HG03469 (cell line): ENCODE measurements around the gene CIB1.
"Not testable (repeated sequence)": the region's sequence is repeated elsewhere in the genome, so short reads cannot be mapped to it uniquely, and the experiment has no call there.

Experiments
- ATAC-seq: cut with Tn5 transposase; IDR thresholded peaks from one replicate; pipeline ENCODE4 v1.9.1; 2021; ENCODE audit warnings: mild to moderate bottlenecking, moderate library complexity, moderate number of reproducible peaks; ENCODE audit not compliant: unreplicated experiment

CIB1 gene

DNA sequence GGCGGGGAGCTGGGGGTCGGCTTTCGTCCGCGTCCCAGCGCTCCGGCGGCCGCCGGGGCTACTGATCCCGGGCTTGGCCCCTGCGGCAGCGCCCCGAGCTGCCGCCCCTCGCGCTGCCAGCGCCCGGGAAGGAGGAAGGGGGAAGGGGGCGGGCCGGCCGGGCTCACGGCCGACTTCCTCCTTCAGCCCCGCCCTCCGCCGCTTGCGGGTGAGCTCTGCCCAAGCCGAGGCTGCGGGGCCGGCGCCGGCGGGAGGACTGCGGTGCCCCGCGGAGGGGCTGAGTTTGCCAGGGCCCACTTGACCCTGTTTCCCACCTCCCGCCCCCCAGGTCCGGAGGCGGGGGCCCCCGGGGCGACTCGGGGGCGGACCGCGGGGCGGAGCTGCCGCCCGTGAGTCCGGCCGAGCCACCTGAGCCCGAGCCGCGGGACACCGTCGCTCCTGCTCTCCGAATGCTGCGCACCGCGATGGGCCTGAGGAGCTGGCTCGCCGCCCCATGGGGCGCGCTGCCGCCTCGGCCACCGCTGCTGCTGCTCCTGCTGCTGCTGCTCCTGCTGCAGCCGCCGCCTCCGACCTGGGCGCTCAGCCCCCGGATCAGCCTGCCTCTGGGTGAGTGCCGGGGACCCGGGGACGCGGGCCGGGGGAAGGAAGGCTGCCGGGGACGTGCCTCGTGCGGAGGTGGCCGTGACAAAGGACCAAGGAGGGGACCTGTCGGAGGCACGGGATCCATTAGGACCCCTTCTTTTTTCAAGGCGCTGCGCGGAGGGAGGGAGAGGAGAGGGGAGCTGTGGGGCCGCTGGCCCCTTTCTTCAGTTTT, 32.4 kb downstream of the CIB1 start, which contains the start of gene SEMA4B:
TSS of gene SEMA4B (plus strand) at position 201 of the 814 bp plus-strand sequence. CDS start at position 450, 249 bp downstream.
- ATAC-seq = peak; percentile 60

DNA sequence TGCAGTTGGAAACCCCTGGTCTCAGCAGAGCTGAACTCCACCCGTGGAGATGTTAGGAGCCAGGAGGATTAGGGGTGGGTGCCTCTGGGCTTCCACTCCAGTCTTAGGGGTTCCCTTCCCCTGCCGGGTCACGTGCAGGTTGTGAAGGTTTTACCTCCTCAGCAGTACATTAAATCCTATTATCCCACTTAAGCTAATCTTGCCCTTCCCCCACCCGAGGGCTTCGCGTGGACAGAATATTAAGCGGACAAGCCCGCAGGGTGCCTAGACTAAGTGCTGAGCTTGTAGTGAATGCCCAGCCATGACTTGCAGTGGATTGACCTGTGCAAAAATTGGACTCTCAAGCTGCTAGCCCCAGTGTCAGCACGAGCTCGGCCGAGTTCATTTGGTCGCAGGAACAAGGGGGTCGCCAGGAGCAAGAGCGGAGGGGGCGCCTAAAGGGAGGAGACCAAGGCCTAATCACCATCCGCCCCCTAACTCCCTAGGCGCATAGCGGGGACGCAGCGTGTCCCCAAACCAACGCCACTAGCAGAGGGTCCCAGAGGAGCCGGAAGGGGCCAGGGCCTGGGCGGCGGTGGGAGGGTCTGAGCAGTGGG, 33.1 kb downstream of the CIB1 start:
- no peak for ATAC-seq

DNA sequence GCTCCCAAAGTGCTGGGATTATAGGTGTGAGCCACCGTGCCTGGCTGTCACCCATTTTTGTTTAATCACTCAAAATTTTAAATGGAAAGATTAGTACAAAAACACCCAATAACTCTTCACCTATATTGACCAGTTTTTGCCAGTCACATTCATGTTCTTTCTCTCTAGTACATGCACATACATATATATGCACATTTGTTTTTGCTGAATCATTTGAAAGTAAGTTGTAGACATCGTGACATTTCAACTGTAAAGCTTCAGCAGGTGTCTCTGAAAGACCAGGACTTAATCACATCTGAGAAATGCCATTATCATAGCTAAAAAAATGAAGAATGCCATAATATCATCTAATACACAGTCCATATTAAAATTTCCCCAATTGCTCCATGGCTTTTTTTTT, 39.1 kb downstream of the CIB1 start:
- ATAC-seq = no peak

DNA sequence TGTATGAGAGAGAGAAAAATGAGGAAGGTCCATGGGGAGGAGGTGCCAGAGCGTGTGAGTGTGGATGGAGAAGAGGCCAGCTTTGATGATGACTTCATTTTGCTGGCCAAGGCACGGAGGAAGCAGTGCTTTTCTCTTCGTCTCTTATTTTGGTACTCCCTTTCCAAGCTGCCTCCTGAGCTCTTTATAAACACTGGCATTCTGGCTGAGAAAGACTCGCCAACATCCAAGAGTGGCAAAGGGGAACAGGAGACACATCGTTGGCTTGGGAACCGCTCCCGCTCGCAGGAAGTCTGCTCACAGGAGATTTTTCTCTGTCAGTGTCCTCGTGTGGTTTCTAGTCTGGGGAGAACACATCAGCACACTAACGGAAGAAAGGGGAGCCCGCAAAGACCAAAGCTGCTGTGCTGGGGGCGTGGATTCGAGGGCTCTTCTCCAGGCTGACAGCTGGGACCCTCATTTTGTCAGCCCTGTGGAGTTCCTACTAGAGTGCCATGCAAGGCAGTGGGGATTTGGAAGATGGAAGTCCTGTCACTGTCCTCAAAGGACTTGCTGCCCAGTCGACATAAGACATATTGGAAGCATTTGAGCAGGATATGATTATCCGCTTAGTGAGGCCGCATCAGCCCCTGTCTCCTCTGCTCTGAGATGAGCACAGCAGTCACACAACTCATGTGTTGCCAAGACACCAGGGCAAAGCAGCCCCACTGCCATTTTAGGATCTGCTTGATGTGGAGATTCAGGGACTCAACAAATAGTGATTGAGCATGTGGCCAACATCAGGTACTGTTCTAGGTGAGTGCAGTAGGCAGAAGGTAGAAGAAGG, 40.6 kb downstream of the CIB1 start:
- no peak for ATAC-seq

DNA sequence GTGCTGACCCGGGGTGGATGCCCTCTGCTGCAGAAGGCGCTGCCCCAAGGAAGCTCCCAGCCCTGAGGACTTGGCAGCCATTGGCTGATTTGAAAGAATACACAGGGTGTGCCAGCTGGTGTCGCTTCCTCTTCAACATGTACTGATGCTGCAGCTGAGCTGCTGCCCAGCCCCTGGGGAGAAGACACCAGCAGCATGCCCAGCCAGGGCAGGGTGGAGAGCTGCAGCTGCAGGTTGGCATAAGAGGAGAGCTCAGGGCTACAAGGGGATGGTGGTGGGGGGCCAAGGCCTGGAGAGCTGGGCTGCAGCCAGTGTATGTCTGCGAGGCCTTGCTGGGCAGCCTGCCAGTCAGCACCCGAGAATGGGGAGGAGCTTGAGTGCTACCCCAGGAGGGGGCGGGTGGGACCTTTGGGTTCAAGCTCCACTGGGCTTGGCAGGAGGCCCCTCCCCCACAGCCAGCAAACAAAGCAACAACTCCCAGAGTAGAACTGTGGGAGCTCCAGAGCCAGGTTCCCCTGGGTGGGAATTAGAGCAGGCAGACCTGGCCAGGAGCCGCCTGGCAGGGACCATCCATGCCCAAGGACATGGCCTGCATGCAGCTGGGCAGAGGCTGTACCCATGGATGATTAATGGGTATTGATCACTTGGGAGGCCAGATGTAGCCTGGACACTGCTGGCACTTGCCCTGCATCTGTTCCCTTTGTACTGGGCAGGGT, 41.8 kb downstream of the CIB1 start:
- ATAC-seq = peak; percentile 62

DNA sequence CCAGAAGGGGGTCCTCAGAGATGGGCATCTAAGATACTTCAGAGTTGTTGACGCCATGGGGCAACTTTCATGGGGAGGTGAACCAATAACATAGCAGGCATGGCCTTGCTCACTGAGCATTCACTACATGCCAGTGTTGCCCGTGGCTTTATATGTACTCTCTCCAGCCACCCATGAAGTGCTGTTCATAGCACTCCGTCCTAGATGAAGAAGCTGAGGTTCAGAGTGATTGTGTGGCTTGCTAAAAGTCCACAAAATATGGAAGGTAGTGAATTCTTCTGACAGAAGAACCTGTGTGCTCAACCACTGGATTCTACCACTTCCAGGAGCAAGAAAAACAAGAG, 42.4 kb downstream of the CIB1 start:
- ATAC-seq = no peak

DNA sequence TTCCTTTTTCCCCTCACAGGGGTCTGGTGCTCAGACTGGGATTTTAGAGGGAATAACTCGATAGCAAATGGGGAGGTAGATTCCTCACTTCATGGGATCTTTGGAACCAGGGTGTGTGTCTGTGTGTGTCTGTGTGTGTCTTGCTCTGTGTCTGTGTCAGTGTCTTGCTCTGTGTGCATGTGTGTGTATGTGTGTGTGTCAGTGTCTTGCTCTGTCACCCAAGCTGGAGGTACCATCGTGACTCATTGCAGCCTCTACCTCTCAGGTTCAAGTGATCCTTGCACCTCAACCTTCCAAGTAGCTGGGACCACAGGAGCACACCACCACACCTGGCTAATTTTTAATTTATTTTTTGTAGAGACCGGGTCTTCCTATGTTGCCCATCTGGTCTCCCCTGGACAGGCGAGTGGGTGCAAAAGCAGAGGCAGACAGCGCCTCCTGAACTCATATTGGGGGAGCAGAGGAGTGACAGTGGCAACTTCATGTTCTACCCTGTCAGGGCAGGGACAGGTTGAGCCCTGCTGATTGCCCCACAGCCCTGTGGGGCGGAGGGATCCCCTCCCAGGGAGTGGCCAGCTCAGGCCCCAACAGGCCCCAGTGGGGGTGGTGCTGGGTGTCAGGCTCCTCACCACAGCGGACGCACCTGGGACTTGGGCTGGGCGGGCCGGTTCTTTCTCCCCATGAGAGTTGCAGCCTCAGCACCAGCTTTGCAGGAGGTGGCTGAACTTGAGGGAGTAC, 43.0 kb downstream of the CIB1 start:
- ATAC-seq = no peak

DNA sequence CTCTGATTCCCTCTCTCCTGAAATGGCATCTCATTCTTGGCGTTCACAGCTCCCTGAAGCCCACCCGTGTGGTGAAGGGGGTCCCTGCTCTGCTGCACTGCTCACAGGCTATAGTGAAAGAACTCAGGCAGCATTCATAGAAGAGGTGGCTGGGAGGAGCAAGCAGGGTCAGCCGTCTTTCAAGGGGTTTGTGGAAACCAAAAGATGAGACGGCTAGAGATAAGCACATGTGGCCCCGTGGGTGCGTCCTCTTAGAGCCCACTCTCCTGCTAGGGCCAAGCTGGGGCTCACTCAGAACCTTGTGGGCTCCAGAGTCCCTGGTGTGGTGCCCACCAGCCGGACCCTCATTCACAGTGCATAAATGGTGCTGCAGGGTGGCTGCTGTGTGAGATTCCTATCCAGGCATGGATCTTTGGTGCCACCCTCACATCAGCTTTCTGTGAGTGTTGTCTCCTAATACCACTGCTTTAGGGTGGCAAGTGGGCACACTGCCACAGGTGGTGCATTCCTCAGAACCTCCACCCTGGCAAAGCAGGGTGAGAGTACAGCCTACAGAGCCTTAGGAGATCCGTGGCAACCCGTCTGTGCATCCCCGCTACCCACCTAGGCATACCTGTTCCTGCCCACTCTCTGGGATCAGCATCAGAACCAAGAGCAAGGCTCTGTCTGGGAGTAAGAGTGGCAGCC, 43.8 kb downstream of the CIB1 start:
- no peak for ATAC-seq

DNA sequence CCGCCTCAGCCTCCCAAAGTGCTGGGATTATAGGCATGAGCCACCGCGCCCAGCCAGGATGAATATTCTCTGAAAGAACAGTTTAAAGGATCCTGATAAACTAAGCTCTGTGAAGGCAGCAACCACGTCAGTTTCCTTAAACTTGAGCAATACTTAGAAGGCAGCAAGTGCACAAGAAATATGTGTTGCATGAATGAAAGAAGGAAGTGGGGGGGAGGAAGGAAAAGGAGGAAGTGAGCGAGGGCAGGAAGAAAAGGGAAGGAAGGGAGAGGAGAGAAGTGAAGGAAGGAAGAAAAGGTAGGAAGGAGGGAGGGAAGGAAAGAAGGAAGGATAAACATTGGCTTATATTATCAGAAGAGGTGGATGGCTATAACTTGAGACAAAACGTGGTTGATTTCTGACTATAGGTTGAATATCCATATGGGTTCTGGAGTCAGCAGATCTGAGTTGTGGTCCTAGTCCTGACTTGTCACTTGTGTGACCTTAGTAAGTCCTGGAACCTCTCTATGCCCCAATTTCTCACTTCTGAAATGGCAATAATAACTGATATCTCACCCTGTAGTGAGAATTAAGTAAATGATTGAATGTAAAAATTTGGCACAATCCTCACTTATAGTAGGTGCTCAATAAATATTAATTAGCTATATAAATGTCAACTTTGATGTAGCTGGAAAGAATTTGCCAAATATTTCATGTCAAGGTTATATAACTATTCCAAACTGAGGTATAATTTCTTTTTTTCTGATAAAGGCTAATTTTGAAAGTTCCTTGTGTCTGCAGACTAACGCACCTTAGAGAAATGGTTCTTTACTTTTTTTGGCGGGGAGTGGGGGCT, 44.6 kb downstream of the CIB1 start:
- no peak for ATAC-seq

DNA sequence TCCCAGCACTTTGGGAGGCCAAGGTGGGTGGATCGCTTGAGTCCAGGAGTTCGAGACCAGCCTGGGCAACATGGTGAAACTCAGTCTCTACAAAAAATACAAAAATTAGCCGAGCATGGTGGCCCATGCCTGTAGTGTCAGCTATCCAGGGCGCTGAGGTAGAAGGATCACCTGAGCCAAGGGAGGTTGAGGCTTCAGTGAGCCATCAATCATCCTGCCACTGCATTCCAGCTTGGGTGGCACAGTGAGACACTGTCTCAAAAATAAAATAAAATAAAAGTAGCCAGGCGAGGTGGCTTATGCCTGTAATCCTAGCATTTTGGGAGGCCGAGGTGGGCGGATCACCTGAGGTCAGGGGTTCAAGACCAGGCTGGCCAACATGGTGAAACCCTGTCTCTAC, 45.7 kb downstream of the CIB1 start:
- not testable (repeated sequence) for ATAC-seq

DNA sequence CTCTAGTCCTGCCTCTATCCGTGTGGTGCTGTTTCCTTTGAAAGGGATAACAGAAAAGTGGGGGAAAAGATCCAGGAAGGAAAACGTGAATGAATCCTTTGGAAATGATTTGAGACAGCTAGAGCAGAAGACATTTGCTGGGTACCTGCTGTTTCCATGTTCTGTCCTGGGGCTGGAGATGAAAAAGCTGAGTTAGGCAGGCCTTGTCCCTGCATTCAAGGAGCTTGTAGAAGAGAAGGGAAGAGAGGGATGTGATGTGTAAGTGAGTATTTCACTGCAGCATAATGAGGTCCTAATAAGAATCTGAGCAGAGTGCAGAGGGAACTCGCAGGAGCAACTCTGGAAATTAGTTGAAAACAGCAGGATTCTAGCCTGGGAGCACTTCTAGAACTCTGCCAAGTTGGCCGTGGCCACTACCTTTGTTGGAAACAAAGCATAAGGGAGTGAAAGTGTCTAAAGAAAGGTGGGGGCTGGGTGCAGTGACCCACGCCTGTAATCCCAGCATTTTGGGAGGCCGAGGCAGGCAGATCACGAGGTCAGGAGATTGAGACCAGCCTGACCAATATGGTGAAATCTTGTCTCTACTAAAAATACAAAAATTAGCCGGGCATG, 46.4 kb downstream of the CIB1 start:
- no peak for ATAC-seq

DNA sequence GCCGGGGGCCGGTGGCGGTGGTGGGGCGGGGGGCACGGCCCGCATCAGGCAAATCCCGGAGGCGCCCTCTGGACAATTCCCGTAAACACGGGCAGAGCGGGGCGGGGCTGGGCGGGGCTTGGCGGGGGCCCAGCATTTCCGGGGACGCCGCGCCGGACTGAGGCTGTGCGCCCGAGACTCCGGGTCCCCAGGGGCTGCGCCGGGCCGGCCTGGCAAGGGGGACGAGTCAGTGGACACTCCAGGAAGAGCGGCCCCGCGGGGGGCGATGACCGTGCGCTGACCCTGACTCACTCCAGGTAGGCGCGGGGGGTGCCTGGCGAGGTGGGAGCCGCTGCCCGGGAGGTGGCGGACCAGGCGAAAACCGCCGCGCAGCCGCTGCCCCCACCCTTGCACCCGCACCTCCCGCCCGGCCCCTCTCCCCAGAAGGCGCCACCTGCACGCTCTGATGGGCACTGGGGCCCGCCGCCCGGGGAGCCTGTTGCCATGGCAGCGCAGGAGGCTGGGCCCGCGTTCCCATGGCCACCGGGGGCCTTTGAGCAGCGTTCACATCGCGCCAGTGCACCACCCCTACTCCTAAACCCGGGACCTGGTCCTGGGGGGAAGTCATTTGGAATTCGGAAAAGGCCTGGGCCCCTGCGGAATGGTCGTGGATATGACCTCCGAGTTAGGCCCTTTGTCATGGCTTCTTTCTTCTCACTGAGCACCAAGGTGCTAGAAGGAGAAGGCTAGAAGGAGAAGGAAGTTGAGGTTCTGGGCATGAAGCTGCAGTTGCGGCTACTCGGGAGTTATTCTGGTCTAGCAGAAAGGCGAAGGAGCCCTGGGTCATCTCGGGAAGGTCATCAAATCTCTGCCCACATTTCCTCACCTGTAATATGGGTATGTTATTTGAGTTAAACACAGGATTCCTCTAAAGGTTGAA, 48.7 kb downstream of the CIB1 start:
- ATAC-seq = no peak

DNA sequence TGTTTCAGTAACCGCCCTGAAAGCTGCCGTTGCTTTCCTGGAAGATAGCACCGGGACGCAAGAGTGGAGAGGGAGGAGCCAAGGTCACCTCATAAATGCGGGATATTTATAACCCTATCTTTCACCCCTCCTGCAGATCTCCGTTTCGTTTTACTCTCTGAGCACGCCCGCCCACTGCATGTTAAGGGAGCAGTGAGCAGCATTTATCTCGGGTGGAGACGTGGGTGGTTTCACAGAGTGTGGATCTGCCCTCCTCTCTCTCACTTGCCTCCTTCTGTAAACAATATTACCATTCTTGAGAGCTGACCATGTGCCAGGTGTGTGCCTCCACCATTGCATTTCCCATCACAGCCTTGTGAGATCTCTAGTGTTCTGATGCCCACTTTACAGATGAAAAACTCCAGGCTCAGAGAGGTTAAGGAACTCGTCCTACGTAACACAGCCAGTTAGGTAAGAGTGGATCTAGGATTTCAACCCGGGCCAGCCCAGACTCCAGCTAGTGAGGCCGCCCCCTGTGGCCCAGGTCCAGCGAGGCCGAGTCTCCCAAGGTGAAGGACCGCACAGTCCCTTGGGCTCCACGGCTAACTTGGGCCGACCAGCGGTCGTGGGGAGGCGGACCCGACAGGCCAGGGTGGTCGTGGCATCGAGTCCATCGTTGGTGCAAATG, 49.5 kb downstream of the CIB1 start:
- peak; percentile 45 for ATAC-seq

DNA sequence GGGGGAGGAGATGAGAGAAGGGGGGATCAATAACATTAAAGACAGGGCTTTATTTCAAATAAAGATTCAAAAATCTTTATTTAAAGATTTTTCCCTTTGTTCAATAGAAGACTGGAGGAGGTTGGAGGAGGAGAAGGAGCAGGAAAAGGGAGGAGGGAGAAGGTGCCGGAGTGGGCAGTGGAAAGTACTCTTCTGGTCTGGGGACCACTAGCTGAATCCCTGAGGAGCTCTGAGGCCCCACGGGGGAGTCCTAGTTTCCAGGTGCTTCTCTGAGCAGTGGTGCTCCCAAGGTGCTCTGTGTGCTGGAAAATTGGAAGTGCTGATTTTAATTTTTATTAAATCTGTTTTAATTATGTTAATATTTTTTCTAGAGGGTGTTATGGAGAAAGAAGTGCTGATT, 52.0 kb downstream of the CIB1 start:
- ATAC-seq = no peak
